HG03064 (cell line): ENCODE results near the gene CPED1.

Source experiments
- ATAC-seq: cut with Tn5 transposase; IDR thresholded peaks from one replicate; pipeline ENCODE4 v1.9.1; 2021; ENCODE audit warnings: low read depth; ENCODE audit not compliant: unreplicated experiment

Gene CPED1

GRCh38 chr7:121012170-121012874, 23.8 kb downstream of the CPED1 start:
- no peak for ATAC-seq

GRCh38 chr7:121012919-121013318, 24.4 kb downstream of the CPED1 start:
- ATAC-seq: no peak

GRCh38 chr7:121015560-121015959, 27.0 kb downstream of the CPED1 start:
- ATAC-seq: no peak

DNA sequence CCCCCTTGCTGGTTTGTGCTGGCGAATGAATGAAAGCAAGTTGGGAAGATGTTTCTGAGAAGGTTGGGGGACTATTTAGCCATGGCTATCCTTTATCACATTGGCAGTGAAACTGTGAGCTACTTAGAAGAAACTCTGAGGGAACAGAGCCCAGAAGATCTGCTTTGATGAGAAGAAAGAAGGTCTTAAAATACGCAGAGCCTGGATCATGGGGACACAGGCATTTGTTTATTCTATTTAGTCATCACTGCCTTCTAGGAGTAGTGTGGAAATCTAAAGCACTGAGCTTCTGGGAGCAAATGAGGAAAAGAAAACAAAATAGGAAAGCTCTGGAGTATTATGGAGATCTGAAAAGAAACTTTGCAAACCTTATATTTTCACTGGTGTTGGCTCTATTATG, 28.5 kb downstream of the CPED1 start:
- no peak for ATAC-seq

- no peak for ATAC-seq
Observed at GRCh38 chr7:121017586-121017985, 29.1 kb downstream of the CPED1 start.

DNA sequence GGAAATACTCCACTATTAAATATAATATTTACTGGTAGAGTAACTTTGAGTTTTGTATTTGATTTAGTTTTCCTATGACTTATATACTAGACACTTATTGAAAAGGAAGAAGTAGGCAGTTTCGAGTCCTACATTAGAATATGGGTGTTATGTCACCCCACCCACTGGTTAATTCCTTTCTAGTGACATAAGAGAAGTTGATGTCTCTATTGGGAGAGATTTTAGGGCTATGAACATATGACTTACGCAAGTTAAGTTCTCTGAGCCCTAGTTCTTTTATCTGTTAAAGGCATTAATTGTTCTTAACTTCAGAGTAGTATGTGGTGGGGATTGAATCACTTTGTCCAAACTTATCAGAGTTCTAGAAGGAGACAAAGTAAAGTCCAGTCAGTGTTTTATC, 30.5 kb downstream of the CPED1 start:
- no peak for ATAC-seq

- no peak for ATAC-seq
Observed at GRCh38 chr7:121020249-121020988, 31.9 kb downstream of the CPED1 start.

GRCh38 chr7:121020989-121021969, 32.8 kb downstream of the CPED1 start:
- no peak for ATAC-seq

DNA sequence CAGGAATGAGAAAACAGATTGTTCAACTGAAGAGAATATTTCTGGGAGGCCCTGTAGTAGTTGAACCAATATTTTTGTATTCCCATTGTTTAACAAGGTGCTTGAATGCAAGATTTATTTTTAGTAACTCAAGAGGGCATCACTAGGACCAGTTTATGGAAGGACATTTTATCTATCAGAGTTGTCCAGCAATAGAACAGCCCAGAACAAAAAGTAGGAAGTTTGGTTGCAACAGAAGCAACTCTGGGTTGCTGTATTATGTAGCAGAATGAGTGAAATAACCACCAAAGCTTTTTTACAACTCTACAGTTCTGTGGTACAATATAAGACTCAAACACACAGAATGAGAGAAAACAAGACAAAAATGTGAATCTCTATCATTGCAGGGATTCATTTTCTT, 34.7 kb downstream of the CPED1 start:
- no peak for ATAC-seq

- ATAC-seq: no peak
Observed at GRCh38 chr7:121023683-121024511, 35.4 kb downstream of the CPED1 start.

- ATAC-seq: no peak
Observed at GRCh38 chr7:121024611-121025010, 36.1 kb downstream of the CPED1 start.

- ATAC-seq: no peak
Observed at GRCh38 chr7:121026159-121026558, 37.6 kb downstream of the CPED1 start.

DNA sequence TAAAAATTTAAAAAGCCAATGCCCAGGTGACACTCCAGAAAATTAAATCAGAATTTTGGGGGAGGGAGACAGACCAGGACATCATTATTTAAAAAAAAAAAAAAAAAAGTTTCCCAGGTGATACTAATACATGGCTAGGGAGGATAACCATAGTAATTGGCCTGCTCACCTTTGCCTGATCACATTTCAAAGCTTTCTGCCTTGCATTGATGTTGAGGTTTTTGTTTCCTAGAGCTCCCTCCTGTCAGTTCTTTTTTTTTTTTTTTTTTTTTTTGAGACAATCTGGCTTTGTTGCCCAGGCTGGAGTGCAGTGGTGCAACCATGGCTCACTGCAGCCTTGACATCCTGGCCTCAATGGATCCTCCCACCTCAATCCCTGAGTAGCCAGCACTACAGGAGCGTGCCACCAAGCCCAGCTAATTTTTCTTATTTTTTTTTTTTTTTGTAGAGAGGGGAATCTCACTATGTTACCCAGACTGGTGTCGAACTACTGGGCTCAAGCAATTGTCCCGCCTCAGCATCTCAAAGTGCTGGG, 38.1 kb downstream of the CPED1 start:
- ATAC-seq: no peak

GRCh38 chr7:121027761-121028669, 39.5 kb downstream of the CPED1 start:
- no peak for ATAC-seq

DNA sequence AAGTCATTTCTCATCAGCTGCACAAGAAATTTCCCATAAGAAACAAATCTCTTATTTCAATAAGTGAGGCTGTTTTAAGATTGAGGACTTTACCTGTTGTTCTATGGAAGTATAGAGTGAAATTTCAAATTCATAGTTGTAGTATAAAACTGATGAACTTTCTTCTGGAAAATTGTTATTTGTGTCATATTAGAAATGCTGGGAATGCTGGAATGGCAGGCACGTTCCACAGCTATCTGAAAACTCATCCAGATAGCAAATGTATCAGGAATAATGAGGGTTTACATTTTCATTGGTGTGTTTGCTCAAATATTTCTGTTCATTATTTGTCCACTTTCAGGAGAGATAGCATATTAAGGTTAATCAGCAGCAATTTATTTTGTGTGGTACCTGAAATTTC, 40.8 kb downstream of the CPED1 start:
- no peak for ATAC-seq

DNA sequence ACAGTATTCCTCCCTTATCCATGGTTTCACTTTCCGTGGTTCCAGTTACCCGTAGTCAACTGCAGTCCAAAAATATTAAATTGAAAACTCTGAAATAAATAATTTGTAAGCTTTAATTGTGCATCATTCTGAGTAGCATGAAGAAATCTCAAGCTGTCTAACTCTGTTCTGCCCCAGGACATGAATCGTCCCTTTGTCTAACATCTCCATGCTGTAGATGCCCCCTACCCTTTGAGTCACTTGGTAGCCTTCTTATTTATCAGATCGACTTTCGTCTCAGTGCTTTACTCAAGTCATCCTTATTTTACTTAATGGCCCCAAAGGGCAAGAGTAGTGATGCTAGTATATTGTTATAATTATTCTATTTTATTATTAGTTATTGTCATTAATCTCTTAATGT, 41.8 kb downstream of the CPED1 start:
- ATAC-seq: no peak

GRCh38 chr7:121032645-121033460, 44.3 kb downstream of the CPED1 start:
- no peak for ATAC-seq

DNA sequence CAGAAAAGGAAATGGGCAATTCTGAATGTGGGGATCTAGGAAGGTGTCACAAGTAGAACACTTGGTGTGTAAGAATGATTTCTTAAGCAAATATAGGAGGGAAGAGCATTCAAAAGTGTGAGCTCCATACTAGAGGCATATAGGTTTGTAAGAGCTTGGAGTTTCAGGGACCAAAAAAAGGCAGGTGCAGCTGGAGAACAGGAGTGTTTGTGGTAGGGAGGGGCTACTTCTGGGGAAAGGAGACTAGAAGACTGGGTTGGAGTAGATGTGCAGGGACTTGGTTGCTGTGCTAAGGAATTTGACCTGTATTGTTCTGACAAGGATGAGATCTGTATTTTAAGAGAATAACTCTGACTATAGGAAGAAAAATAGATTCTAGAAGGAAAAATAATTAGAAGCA, 46.4 kb downstream of the CPED1 start:
- no peak for ATAC-seq
